ENCODE data around the gene STAM2.

- TF ChIP-seq, protein P1, sequence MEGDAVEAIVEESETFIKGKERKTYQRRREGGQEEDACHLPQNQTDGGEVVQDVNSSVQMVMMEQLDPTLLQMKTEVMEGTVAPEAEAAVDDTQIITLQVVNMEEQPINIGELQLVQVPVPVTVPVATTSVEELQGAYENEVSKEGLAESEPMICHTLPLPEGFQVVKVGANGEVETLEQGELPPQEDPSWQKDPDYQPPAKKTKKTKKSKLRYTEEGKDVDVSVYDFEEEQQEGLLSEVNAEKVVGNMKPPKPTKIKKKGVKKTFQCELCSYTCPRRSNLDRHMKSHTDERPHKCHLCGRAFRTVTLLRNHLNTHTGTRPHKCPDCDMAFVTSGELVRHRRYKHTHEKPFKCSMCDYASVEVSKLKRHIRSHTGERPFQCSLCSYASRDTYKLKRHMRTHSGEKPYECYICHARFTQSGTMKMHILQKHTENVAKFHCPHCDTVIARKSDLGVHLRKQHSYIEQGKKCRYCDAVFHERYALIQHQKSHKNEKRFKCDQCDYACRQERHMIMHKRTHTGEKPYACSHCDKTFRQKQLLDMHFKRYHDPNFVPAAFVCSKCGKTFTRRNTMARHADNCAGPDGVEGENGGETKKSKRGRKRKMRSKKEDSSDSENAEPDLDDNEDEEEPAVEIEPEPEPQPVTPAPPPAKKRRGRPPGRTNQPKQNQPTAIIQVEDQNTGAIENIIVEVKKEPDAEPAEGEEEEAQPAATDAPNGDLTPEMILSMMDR (conservative IDR thresholded peaks at IDR 0.05; ENCODE audit: low read depth, low read length), result no peak
- no peak for TF ChIP-seq EZH2phosphoT487 (IDR thresholded peaks at IDR 0.05; ENCODE audit: borderline replicate concordance, low read length)
Measured at GRCh38 chr2:152122161-152122560, 53.4 kb downstream of the STAM2 start.
